NCI-H146 treated with DMSO at 0.1 percent for 48 hours (cell line): Measurements from ENCODE around the gene OLFM3.

ENCODE experiments used
- DNase-seq: peaks from one replicate; lab custom pipeline; 2025; ENCODE audit not compliant: unreplicated experiment; lab: John Stamatoyannopoulos, UW

The OLFM3 gene

GRCh38 chr1:101953623-101954022, 43.1 kb downstream of the OLFM3 start:
- DNase-seq = no peak

- no peak for DNase-seq
Measured at GRCh38 chr1:101945884-101946283, 50.8 kb downstream of the OLFM3 start.

- no peak for DNase-seq
Measured at GRCh38 chr1:101943237-101943636, 53.5 kb downstream of the OLFM3 start.

GRCh38 chr1:101942516-101943193, 54.1 kb downstream of the OLFM3 start:
- DNase-seq = no peak

GRCh38 chr1:101938681-101939080, 58.0 kb downstream of the OLFM3 start:
- DNase-seq = no peak

GRCh38 chr1:101929343-101929742, 67.4 kb downstream of the OLFM3 start:
- no peak for DNase-seq

- DNase-seq = no peak
Measured at GRCh38 chr1:101928829-101929228, 67.9 kb downstream of the OLFM3 start.

GRCh38 chr1:101924700-101925099, 72.0 kb downstream of the OLFM3 start:
- DNase-seq = no peak

GRCh38 chr1:101920577-101920976, 76.1 kb downstream of the OLFM3 start:
- DNase-seq = no peak

GRCh38 chr1:101918277-101918676, 78.4 kb downstream of the OLFM3 start:
- no peak for DNase-seq

- DNase-seq = no peak
Measured at GRCh38 chr1:101915597-101915996, 81.1 kb downstream of the OLFM3 start.

GRCh38 chr1:101914473-101915242, 82.1 kb downstream of the OLFM3 start:
- no peak for DNase-seq

GRCh38 chr1:101911894-101912293, 84.8 kb downstream of the OLFM3 start:
- no peak for DNase-seq

GRCh38 chr1:101908980-101909379, 87.7 kb downstream of the OLFM3 start:
- no peak for DNase-seq

- no peak for DNase-seq
Measured at GRCh38 chr1:101907264-101907663, 89.5 kb downstream of the OLFM3 start.

GRCh38 chr1:101905283-101905835, 91.4 kb downstream of the OLFM3 start:
- DNase-seq = no peak

GRCh38 chr1:101902199-101902598, 94.5 kb downstream of the OLFM3 start:
- DNase-seq = no peak

- no peak for DNase-seq
Measured at GRCh38 chr1:101898137-101898536, 98.6 kb downstream of the OLFM3 start.

GRCh38 chr1:101884621-101885020, 112.1 kb downstream of the OLFM3 start:
- DNase-seq = no peak

GRCh38 chr1:101875891-101876290, 120.8 kb downstream of the OLFM3 start:
- no peak for DNase-seq

- no peak for DNase-seq
Measured at GRCh38 chr1:101873672-101874071, 123.1 kb downstream of the OLFM3 start.

GRCh38 chr1:101859941-101860340, 136.8 kb downstream of the OLFM3 start:
- DNase-seq = no peak
